ACC112 (cell line): ENCODE data around the gene AQP12A.

Experiments used
- H2AFZ ChIP-seq: fragments of 200-600 bp; sonication (generic); one replicate; pipeline ENCODE4 v1.6.0; 2017; ENCODE audit warnings: antibody characterized with exemption, low read length; ENCODE audit not compliant: unreplicated experiment
- H3K27ac ChIP-seq: fragments of 200-600 bp; sonication (generic); 2 replicates; pipeline ENCODE4 v1.5.1; 2014; ENCODE audit warnings: low read depth, mild to moderate bottlenecking, antibody characterized with exemption, low read length, moderate library complexity
- H3K27me3 ChIP-seq: fragments of 200-600 bp; sonication (generic); 2 replicates; pipeline ENCODE4 v1.6.1; 2014; ENCODE audit warnings: mild to moderate bottlenecking, antibody characterized with exemption, low read length, moderate library complexity, mixed read lengths; ENCODE audit not compliant: insufficient read depth
- H3K36me3 ChIP-seq: fragments of 200-600 bp; sonication (generic); 2 replicates; pipeline ENCODE4 v1.6.1; 2016; ENCODE audit warnings: mild to moderate bottlenecking, antibody characterized with exemption, low read length, moderate library complexity, mixed read lengths; ENCODE audit not compliant: insufficient read depth
- H3K4me1 ChIP-seq: fragments of 200-600 bp; sonication (generic); one replicate; pipeline ENCODE4 v1.6.1; 2016; ENCODE audit warnings: low read length, mixed read lengths; ENCODE audit not compliant: insufficient read depth, unreplicated experiment, control insufficient read depth
- H3K4me3 ChIP-seq: fragments of 200-600 bp; sonication (generic); 2 replicates; pipeline ENCODE4 v1.5.1; 2014; ENCODE audit warnings: mild to moderate bottlenecking, low read depth, low read length
- H3K79me2 ChIP-seq: fragments of 200-600 bp; sonication (generic); one replicate; pipeline ENCODE4 v1.6.0; 2016; ENCODE audit warnings: low read length; ENCODE audit not compliant: control insufficient read depth, unreplicated experiment, insufficient read depth

AQP12A gene

GRCh38 chr2:240712121-240712520, 20.5 kb downstream of the AQP12A start:
- H3K36me3 ChIP-seq = no peaks in the 10 kb centered on the region
- H3K4me3 ChIP-seq = no peak overlapping the region
- H2AFZ ChIP-seq = no peak overlapping the region
- H3K27ac ChIP-seq = no peak overlapping the region
- H3K4me1 ChIP-seq = no peaks in the 10 kb centered on the region
- peaks cover 60% of the 10 kb centered on the region for H3K27me3 ChIP-seq
- H3K79me2 ChIP-seq = no peaks in the 10 kb centered on the region

DNA sequence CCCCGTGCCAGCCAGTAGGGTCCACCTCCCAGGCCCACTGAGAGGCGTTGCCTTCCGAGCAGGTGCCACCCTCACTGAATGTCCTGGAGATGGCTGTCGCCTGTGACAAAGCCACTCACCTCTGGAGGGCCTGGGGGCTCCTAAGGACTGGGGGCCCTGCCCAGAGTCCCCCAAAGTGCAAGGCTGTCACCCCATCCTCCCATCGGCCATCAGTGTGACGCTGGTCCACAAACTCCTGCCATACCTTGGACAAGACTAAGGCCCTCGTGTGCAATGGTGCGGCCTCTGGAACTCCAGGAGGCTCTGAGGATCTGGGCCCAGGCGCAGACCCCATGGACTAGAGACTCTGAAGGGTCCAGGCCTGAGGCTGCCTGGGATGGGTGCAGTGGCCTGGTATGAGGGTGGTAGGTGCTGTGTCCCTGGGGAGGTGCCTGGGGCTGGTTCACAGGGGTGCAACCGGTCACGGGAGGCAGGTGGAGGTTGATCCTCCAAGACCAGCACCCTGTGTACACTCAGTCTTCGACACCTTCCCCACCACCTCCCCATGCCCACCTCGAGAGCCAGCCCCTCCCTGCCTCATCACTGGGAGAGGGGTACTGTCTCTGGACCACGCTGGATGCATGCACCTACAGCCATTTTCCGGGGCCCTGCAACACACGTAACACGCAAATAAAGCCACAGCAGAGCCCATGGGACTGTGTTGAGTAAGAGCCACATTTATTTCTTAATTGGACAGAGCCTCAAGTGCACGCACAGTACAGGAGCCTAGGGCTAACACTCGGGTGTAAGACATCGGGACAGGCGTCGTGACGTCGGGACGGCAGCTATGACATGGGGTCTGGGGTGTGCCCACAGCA, 21.6 kb downstream of the AQP12A start:
- H3K4me3 ChIP-seq = no peak overlapping the region
- H3K36me3 ChIP-seq = no peaks in the 10 kb centered on the region
- no peak overlapping the region for H3K27ac ChIP-seq
- H3K4me1 ChIP-seq = no peaks in the 10 kb centered on the region
- H2AFZ ChIP-seq = no peak overlapping the region
- H3K79me2 ChIP-seq = no peaks in the 10 kb centered on the region
- H3K27me3 ChIP-seq = peaks cover 51% of the 10 kb centered on the region

- peaks cover 48% of the 10 kb centered on the region for H3K27me3 ChIP-seq
- no peak overlapping the region for H3K27ac ChIP-seq
- H2AFZ ChIP-seq = no peak overlapping the region
- no peaks in the 10 kb centered on the region for H3K36me3 ChIP-seq
- no peaks in the 10 kb centered on the region for H3K4me1 ChIP-seq
- H3K4me3 ChIP-seq = no peak overlapping the region
- H3K79me2 ChIP-seq = no peaks in the 10 kb centered on the region
Measured at GRCh38 chr2:240713928-240714746, 22.5 kb downstream of the AQP12A start.

- no peaks in the 10 kb centered on the region for H3K36me3 ChIP-seq
- no peak overlapping the region for H3K27ac ChIP-seq
- no peaks in the 10 kb centered on the region for H3K79me2 ChIP-seq
- no peak overlapping the region for H2AFZ ChIP-seq
- peaks cover 43% of the 10 kb centered on the region for H3K27me3 ChIP-seq
- H3K4me3 ChIP-seq = no peak overlapping the region
- H3K4me1 ChIP-seq = no peaks in the 10 kb centered on the region
Measured at GRCh38 chr2:240714747-240715725, 23.4 kb downstream of the AQP12A start.

DNA sequence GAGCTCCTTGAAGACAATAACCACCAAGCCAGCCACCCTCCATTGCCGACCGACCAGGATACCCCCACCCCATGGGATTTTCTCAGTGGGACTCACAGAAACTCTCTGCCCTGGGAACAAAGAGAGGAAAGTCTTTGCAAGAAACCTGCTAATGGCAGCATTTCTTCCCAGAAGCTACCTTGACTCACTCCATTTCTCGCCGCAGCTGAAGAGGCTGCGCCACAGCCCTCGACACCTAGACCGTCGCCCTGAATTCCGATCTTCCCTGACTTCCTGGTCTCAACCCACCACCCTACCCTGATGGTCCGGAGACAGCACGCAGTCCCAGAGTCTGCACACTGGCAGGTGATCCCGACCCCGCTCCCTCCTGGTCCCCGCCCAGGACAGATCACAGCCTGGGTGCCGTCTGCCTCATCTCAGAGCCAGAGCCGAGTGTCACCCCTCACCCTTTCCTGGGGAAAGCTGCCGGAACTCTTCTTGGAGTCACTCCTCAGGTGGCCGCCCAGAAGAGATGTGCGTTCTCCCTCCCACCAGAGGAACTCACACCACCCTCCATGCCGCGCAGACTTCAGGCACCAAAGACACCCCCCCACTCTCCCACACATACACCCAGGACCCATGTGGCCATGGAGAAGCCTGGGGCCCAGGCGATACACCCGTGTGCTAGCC, 24.6 kb downstream of the AQP12A start:
- Histone ChIP-seq H3K27me3 (peaks cover 43% of the 10 kb centered on the region; the same call in 1 of the 2 replicates), H2AFZ (no peak overlapping the region), H3K79me2 (no peaks in the 10 kb centered on the region), H3K36me3 (no peaks in the 10 kb centered on the region), H3K27ac (no peak overlapping the region), H3K4me1 (no peaks in the 10 kb centered on the region), H3K4me3 (no peak overlapping the region)

GRCh38 chr2:240717181-240717641, 25.5 kb downstream of the AQP12A start:
- Histone ChIP-seq H2AFZ (no peak overlapping the region), H3K4me3 (no peak overlapping the region), H3K27ac (no peak overlapping the region), H3K27me3 (peaks cover 35% of the 10 kb centered on the region; the same call in 1 of the 2 replicates), H3K4me1 (no peaks in the 10 kb centered on the region), H3K79me2 (no peaks in the 10 kb centered on the region), H3K36me3 (no peaks in the 10 kb centered on the region)

DNA sequence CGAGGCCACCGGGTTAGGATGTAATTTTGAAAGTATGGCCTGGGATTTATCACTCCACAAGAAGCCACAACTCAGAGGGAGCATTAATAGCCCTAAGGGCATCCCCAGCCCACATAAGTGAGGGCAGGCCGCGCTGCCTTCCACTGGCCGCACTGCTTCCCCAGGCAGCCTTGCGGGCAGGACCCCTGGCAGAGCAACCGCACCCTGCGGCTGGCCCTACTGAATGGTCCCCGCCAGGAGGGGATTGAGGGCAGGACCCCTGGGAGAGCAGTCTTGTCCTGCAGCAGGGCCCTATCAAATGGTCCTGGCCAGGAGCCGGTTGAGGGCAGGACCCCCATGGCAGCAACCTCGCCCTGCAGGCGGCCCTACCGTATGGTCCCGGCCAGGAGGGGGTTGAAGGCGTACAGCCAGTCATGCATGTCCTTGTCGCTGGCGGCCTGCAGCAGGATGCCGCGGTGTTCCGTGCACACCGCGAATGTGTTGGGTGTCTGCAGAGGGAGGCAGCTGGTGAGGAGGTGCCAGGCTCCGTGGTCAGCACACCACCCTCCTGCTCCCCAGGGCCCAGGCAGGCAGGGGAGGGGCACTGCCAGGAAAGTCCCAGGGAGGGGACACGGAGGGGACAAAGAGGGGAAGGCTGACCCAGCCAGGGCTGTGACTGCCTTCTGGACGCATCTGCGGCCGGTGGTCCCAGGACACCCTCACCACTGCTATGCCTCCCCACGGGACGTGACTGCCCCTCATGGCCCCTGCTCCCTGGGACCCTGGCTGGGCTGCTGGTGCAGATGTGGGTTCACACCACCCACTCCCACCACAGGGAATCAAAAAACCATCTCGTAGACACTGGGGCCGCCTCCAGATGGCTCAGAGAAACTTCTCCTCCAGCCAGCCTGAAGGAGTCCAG, 26.3 kb downstream of the AQP12A start:
- Histone ChIP-seq H3K4me3 (no peak overlapping the region), H2AFZ (no peak overlapping the region), H3K27ac (no peak overlapping the region), H3K79me2 (no peaks in the 10 kb centered on the region), H3K36me3 (no peaks in the 10 kb centered on the region), H3K27me3 (peaks cover 35% of the 10 kb centered on the region; the same call in 1 of the 2 replicates), H3K4me1 (no peaks in the 10 kb centered on the region)

DNA sequence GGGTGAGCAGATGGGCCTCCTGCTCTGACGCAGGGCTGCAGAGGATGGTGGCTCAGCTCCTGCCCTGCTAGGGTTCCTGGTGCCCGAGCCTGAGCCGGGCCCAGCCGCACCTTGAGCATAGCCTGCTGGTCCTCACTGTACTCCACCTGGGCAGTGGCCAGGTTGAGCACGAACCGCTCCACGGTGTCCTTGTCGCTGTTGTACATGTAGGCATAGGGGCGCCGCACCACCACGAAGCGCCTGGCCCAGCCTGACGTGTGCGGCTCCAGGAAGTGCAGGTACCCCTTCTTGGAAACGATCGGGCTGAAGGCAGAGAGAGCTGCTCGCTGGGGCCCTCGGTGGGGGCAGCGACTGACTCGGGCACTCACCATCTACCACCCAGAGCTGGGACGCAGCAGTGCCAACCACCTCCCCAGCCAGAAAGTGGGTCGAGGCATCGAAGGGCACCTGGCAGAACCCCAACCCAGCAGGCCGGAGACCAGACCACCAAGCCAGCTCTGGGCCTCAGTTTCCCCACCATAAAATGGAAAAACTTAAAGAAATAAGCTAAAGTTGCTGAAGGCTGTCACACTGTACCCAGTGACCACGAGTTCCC, 27.3 kb downstream of the AQP12A start:
- Histone ChIP-seq H3K79me2 (no peaks in the 10 kb centered on the region), H3K27ac (no peak overlapping the region), H3K4me1 (no peaks in the 10 kb centered on the region), H3K4me3 (no peak overlapping the region), H2AFZ (no peak overlapping the region), H3K27me3 (peaks cover 35% of the 10 kb centered on the region; the same call in 1 of the 2 replicates), H3K36me3 (no peaks in the 10 kb centered on the region)
